Measurements from ENCODE around the gene TPM1.

Gene TPM1

GRCh38 chr15:63088533-63089245 is 46.1 kb downstream of the TPM1 start:
- TF ChIP-seq CTCF (IDR thresholded peaks at IDR 0.05; ENCODE audit: low read depth, low read length), result no peak
- in situ Hi-C loops (cut with HindIII; ENCODE audit: low sequenced_read_pairs), result no loop called here
- DNase-seq (ENCODE audit: low read depth, low spot score), result no peak
- no peak overlapping the region for H3K4me3 ChIP-seq (ENCODE audit: low read depth, low read length)

- DNase-seq (ENCODE audit: low read depth, low spot score), result peak; percentile 88
- H3K4me3 ChIP-seq (ENCODE audit: low read depth, low read length), result no peak overlapping the region
- TF ChIP-seq CTCF (IDR thresholded peaks at IDR 0.05; ENCODE audit: low read depth, low read length), result no peak
- in situ Hi-C loops (cut with HindIII; ENCODE audit: low sequenced_read_pairs), result no loop called here
Observed at GRCh38 chr15:63089260-63090043, 46.9 kb downstream of the TPM1 start.

- no peak for DNase-seq (ENCODE audit: low read depth, low spot score)
- in situ Hi-C loops (cut with HindIII; ENCODE audit: low sequenced_read_pairs), result no loop called here
- TF ChIP-seq CTCF (IDR thresholded peaks at IDR 0.05; ENCODE audit: low read depth, low read length), result no peak
- no peak overlapping the region for H3K4me3 ChIP-seq (ENCODE audit: low read depth, low read length)
Observed at GRCh38 chr15:63090472-63090871, 47.9 kb downstream of the TPM1 start.

- no peak overlapping the region for H3K4me3 ChIP-seq (ENCODE audit: low read depth, low read length)
- in situ Hi-C loops (cut with HindIII; ENCODE audit: low sequenced_read_pairs), result no loop called here
- no peak for TF ChIP-seq CTCF (IDR thresholded peaks at IDR 0.05; ENCODE audit: low read depth, low read length)
- DNase-seq (ENCODE audit: low read depth, low spot score), result no peak
Observed at GRCh38 chr15:63090887-63091286, 48.3 kb downstream of the TPM1 start.

GRCh38 chr15:63091679-63092446 is 49.3 kb downstream of the TPM1 start:
- no peak for DNase-seq (ENCODE audit: low read depth, low spot score)
- in situ Hi-C loops (cut with HindIII; ENCODE audit: low sequenced_read_pairs), result no loop called here
- TF ChIP-seq CTCF (IDR thresholded peaks at IDR 0.05; ENCODE audit: low read depth, low read length), result no peak
- H3K4me3 ChIP-seq (ENCODE audit: low read depth, low read length), result no peak overlapping the region

- in situ Hi-C loops (cut with HindIII; ENCODE audit: low sequenced_read_pairs), result no loop called here
- peak; percentile 75 for DNase-seq (ENCODE audit: low read depth, low spot score)
- peak; percentile 85 for TF ChIP-seq CTCF (IDR thresholded peaks at IDR 0.05; ENCODE audit: low read depth, low read length)
- no peak overlapping the region for H3K4me3 ChIP-seq (ENCODE audit: low read depth, low read length)
Observed at GRCh38 chr15:63093486-63094205, 51.1 kb downstream of the TPM1 start.

Measured in astrocyte of the spinal cord (primary cell).